Fibroblast of lung (primary cell): Measurements from ENCODE around the gene GRAMD2A. TPM values are rescaled to one million over a fixed set of nuclear protein-coding genes. Genes with fewer than 3 reads are reported as not detected.

ENCODE experiments used
- DNase-seq, 2 donors: peaks; one replicate each; pipeline versions ENCODE4 v3.0.0 to v3.0.0-alpha.2; 2010; ENCODE audit warnings: low read depth in 2 of 2
- H2AFZ ChIP-seq: 2 replicates; pipeline ENCODE4 v1.5.1; 2012; ENCODE audit warnings: low read length, control low read depth, inconsistent platforms
- H3K27ac ChIP-seq: 2 replicates; pipeline ENCODE4 v1.5.1; 2011; ENCODE audit warnings: low read length, control low read depth; ENCODE audit not compliant: insufficient read depth
- H3K27me3 ChIP-seq: 2 replicates; pipeline ENCODE4 v1.5.1; 2011; ENCODE audit warnings: mild to moderate bottlenecking, low read length; ENCODE audit not compliant: control insufficient read depth, insufficient read depth
- H3K36me3 ChIP-seq: 2 replicates; pipeline ENCODE4 v1.5.1; 2011; ENCODE audit warnings: low read length; ENCODE audit not compliant: control insufficient read depth, insufficient read depth
- H3K4me1 ChIP-seq: 2 replicates; pipeline ENCODE4 v1.5.1; 2011; ENCODE audit warnings: low read length; ENCODE audit not compliant: control insufficient read depth, insufficient read depth; ENCODE audit errors: extremely low read depth
- H3K4me2 ChIP-seq: 2 replicates; pipeline ENCODE4 v1.5.1; 2011; ENCODE audit warnings: low read length, control low read depth; ENCODE audit not compliant: insufficient read depth; ENCODE audit errors: extremely low read depth
- H3K4me3 ChIP-seq, 4 experiments: fragments of 200-600 bp in 1 of 4; sonication (generic) in 1 of 4; replicated peaks in 1 of 4; 2 replicates each; pipeline ENCODE4 v1.5.1; 2011 to 2016; ENCODE audit warnings: low read length in 4 of 4, low read depth in 3 of 4, mild to moderate bottlenecking in 3 of 4, control low read depth in 2 of 4, inconsistent platforms in 1 of 4, mixed read lengths in 1 of 4; ENCODE audit not compliant: insufficient read depth in 1 of 4; ENCODE audit errors: control extremely low read depth in 1 of 4
- H3K79me2 ChIP-seq: 2 replicates; pipeline ENCODE4 v1.5.1; 2012; ENCODE audit warnings: mild to moderate bottlenecking, low read length, inconsistent platforms; ENCODE audit not compliant: control insufficient read depth, insufficient read depth
- H3K9ac ChIP-seq: 2 replicates; pipeline ENCODE4 v1.5.1; 2011; ENCODE audit warnings: mild to moderate bottlenecking, low read length, control low read depth; ENCODE audit not compliant: insufficient read depth
- H3K9me3 ChIP-seq: 2 replicates; pipeline ENCODE4 v1.5.1; 2012; ENCODE audit warnings: low read depth, low read length; ENCODE audit not compliant: control insufficient read depth, insufficient read depth
- H4K20me1 ChIP-seq: 2 replicates; pipeline ENCODE4 v1.5.1; 2011; ENCODE audit warnings: low read length; ENCODE audit not compliant: control insufficient read depth, insufficient read depth; ENCODE audit errors: extremely low read depth
- EZH2 ChIP-seq: IDR thresholded peaks from 2 replicates; pipeline ENCODE4 v1.5.1; 2012; ENCODE audit warnings: low read length, control low read depth, mild to moderate bottlenecking; ENCODE audit errors: missing control alignments
- polyA plus RNA-seq, 2 donors: library from polyadenylated mRNA; depleted of rRNA in 1 of 2; stranded (reverse) in 1 of 2; unstranded in 1 of 2; fragments of >200 nt; gene quantifications; 2 replicates each; pipeline ENCODE4 v1.2.1, GENCODE V29; 2011 to 2012; ENCODE audit warnings: missing spikeins in 1 of 2
- total RNA-seq: library from RNA; depleted of rRNA; stranded (reverse); fragments of >200 nt; gene quantifications from 2 replicates; pipeline ENCODE4 v1.2.1, GENCODE V29; 2014
- TF ChIP-seq, protein P1 (sequence below), 2 donors: IDR thresholded peaks in 1 of 2; conservative IDR thresholded peaks in 1 of 2; 1 replicate in 1 of 2; 2 replicates in 1 of 2; pipeline ENCODE4 v1.5.1; 2011 to 2012; ENCODE audit warnings: low read length in 2 of 2, control low read depth in 1 of 2, inconsistent platforms in 1 of 2, low read depth in 1 of 2, mild to moderate bottlenecking in 1 of 2

The GRAMD2A gene
- total and polyA plus RNA-seq, 2 donors (not counting 1 experiment from before 2014, with no cell fraction given): 0.15 to 0.83 TPM

DNA sequence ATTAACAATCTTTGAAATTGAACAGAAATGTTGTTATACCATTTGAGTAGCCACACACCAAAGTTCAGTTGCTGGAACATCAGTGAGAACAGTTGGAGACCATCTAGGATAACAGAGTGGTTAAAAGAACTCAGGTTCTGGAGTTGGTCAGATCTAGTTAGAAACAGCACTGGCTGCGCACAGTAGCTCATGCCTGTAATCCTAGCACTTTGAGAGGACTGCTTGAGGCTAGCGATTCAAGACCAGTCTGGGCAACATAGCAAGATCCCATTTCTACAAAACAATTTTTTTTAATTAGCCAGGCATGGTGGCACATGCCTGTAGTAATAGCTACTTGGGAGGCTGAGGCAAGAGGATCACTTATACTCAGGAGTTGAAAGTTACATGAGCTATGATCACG, 41.0 kb upstream of the GRAMD2A start:
- no peaks in the 10 kb centered on the region for H3K27me3 ChIP-seq
- H3K36me3 ChIP-seq: peaks cover 4% of the 10 kb centered on the region
- peaks cover 15% of the 10 kb centered on the region for H3K4me1 ChIP-seq
- H3K9me3 ChIP-seq: no peaks in the 10 kb centered on the region
- no peak overlapping the region for H3K9ac ChIP-seq
- H3K4me3 ChIP-seq: no peak overlapping the region
- no peak overlapping the region for H3K4me2 ChIP-seq
- no peak overlapping the region for H2AFZ ChIP-seq
- H3K27ac ChIP-seq: no peak overlapping the region
- TF ChIP-seq, protein P1, sequence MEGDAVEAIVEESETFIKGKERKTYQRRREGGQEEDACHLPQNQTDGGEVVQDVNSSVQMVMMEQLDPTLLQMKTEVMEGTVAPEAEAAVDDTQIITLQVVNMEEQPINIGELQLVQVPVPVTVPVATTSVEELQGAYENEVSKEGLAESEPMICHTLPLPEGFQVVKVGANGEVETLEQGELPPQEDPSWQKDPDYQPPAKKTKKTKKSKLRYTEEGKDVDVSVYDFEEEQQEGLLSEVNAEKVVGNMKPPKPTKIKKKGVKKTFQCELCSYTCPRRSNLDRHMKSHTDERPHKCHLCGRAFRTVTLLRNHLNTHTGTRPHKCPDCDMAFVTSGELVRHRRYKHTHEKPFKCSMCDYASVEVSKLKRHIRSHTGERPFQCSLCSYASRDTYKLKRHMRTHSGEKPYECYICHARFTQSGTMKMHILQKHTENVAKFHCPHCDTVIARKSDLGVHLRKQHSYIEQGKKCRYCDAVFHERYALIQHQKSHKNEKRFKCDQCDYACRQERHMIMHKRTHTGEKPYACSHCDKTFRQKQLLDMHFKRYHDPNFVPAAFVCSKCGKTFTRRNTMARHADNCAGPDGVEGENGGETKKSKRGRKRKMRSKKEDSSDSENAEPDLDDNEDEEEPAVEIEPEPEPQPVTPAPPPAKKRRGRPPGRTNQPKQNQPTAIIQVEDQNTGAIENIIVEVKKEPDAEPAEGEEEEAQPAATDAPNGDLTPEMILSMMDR (conservative IDR thresholded peaks at IDR 0.05 in 1 of 2, IDR thresholded peaks at IDR 0.05 in 1 of 2; ENCODE audit: low read depth in 1 of 2, low read length in 2 of 2): no peak
- no peaks in the 10 kb centered on the region for H4K20me1 ChIP-seq
- no peak for DNase-seq
- H3K79me2 ChIP-seq: peaks cover 11% of the 10 kb centered on the region

DNA sequence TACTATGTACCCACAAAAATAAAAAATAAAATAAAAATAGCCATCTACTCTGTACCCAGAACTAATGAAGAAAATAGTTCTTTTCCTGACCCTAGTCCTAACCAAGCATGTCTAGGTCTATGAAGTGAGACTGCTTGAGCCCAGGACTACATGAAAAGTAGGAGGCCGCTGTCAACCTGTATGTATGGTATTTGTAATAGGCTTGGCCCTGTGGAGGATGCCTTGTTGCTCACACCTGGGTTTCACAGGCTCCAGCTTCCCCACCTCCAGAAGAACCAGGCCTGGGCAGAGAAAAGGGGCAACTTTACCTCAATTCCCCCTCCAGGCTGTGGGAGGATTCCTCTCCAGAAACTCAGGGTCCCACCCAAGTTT, 40.3 kb upstream of the GRAMD2A start:
- Histone ChIP-seq H3K27me3 (no peaks in the 10 kb centered on the region), H3K36me3 (peaks cover 4% of the 10 kb centered on the region), H3K4me2 (no peak overlapping the region), H3K9ac (no peak overlapping the region), H3K4me3 (no peak overlapping the region), H4K20me1 (no peaks in the 10 kb centered on the region), H3K79me2 (peaks cover 12% of the 10 kb centered on the region), H3K4me1 (peaks cover 17% of the 10 kb centered on the region), H3K9me3 (no peaks in the 10 kb centered on the region), H2AFZ (peak overlapping the region; percentile 49), H3K27ac (peak overlapping the region; percentile 95)
- DNase-seq: peak; percentile 5 to 21
- TF ChIP-seq, protein P1 (conservative IDR thresholded peaks at IDR 0.05 in 1 of 2, IDR thresholded peaks at IDR 0.05 in 1 of 2; ENCODE audit: low read depth in 1 of 2, low read length in 2 of 2): no peak
- no peak for TF ChIP-seq EZH2

DNA sequence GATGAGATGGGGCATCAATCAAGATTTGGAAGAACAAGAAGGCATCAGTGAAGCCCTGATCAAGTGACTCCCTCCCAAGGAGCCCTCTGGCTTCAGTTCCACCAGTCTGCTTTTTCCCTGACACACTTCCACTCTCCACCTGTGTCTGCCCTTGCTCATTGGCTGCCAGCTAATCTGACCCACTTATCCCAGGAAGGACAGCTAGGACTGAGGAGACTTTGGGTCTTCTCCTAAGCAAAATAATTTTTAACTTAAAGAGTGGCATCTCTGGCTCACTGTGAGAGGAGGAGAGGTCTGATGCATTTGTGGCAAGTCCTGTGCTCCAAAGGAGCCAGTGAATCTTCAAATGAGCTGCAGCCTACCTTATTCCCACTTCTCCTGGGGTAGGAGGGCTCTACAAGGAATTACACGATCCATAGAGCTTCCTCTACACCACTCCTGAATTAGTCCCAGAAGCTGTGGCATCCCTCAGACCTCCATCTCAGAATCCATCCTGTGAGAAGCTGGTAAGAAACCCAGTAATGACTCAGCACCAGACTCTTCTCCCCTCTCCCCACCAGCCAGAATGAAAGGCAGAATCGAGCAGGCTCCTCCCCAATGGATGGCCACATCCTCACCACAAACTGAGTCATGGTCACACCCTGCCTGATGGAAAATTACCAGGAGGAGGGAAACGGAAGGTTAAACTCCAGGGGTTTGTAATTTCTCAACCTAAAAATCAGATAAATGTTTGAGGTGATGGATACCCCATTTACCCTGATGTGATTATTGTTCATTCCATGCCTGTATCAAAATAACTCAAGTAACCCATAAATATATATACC, 39.7 kb upstream of the GRAMD2A start:
- Histone ChIP-seq H3K4me1 (peaks cover 20% of the 10 kb centered on the region), H3K4me3 (peak overlapping the region; percentile 42 to 66 (median 56)), H3K79me2 (peaks cover 13% of the 10 kb centered on the region), H3K4me2 (peak overlapping the region; percentile 95), H3K9ac (peak overlapping the region; percentile 70), H2AFZ (no peak overlapping the region), H3K36me3 (peaks cover 4% of the 10 kb centered on the region), H4K20me1 (no peaks in the 10 kb centered on the region), H3K9me3 (no peaks in the 10 kb centered on the region), H3K27me3 (no peaks in the 10 kb centered on the region), H3K27ac (peak overlapping the region; percentile 95)
- TF ChIP-seq, protein P1 (conservative IDR thresholded peaks at IDR 0.05 in 1 of 2, IDR thresholded peaks at IDR 0.05 in 1 of 2; ENCODE audit: low read depth in 1 of 2, low read length in 2 of 2): no peak
- no peak for TF ChIP-seq EZH2
- DNase-seq: peak; percentile 97 to 98
